Prostate gland (tissue), 2 donors: ENCODE data around the gene DSE. TPM values are rescaled to one million over a fixed set of nuclear protein-coding genes. Genes with fewer than 3 reads are reported as not detected.

Experiments used
- DNase-seq: peaks from one replicate; pipeline ENCODE4 v3.0.0-alpha.2; 2019; ENCODE audit warnings: low spot score
- H3K27ac ChIP-seq, 2 donors: fragments of 200-600 bp; sonication (generic); 2 replicates each; pipeline ENCODE4 v1.5.1; 2017 to 2019
- H3K27me3 ChIP-seq: fragments of 200-600 bp; sonication (generic); replicated peaks from 2 replicates; pipeline ENCODE4 v1.5.1; 2019; ENCODE audit not compliant: insufficient read depth
- H3K36me3 ChIP-seq, 2 donors: fragments of 200-600 bp; sonication (generic); 1 replicate in 1 of 2; 2 replicates in 1 of 2; pipeline versions ENCODE4 v1.5.1 to v1.8.1; 2017 to 2019
- H3K4me1 ChIP-seq: fragments of 200-600 bp; sonication (generic); replicated peaks from 2 replicates; pipeline ENCODE4 v1.5.1; 2019
- H3K4me3 ChIP-seq, 2 donors: fragments of 200-600 bp; sonication (generic); 2 replicates each; pipeline ENCODE4 v1.5.1; 2017 to 2019
- H3K9me3 ChIP-seq: fragments of 200-600 bp; sonication (generic); 2 replicates; pipeline ENCODE4 v1.5.1; 2017
- CTCF ChIP-seq, 4 experiments: fragments of 200-600 bp in 2 of 4; fragments of 450-650 bp in 2 of 4; sonication (generic) in 2 of 4; IDR thresholded peaks; 1 replicate in 3 of 4; 2 replicates in 1 of 4; pipeline ENCODE4 v1.5.1; 2016 to 2019; ENCODE audit warnings: antibody characterized with exemption in 4 of 4, mild to moderate bottlenecking in 2 of 4, moderate library complexity in 2 of 4
- POLR2A ChIP-seq: fragments of 450-650 bp; IDR thresholded peaks from one replicate; pipeline ENCODE4 v1.6.1; 2016; ENCODE audit warnings: antibody characterized with exemption, mild to moderate bottlenecking
- POLR2AphosphoS5 ChIP-seq: sonication (generic); formaldehyde crosslinking; IDR thresholded peaks from one replicate; pipeline ENCODE4 v1.6.1; 2017; ENCODE audit warnings: antibody characterized with exemption
- WGBS: methylation state at CpG from one replicate; pipeline ENCODE4 v1.1.5; 2018; 5-methylcytosine and 5-hydroxymethylcytosine counted together
- intact Hi-C: fragments of 100-400 bp; cut with DNase I; formaldehyde crosslinking; loops from one replicate; pipeline ENCODE4 v1.14.2; 2022
- total RNA-seq, 2 donors: library from RNA; depleted of rRNA; stranded (reverse); fragments of >200 nt; gene quantifications; one replicate each; pipeline ENCODE4 v1.1.0, GENCODE V29; 2016

The DSE gene
- total RNA-seq, 2 donors from 2014 or later = 15.8 to 36.5 TPM

GRCh38 chr6:116422238-116422637 is 51.5 kb downstream of the DSE start:
- H3K4me1 ChIP-seq = no peaks in the 10 kb centered on the region
- DNase-seq = no peak
- no peaks in the 10 kb centered on the region for H3K27me3 ChIP-seq
- 58% methylated on average over 3 of the region's 3 CpGs for WGBS
- no peaks in the 10 kb centered on the region for H3K9me3 ChIP-seq
- TF ChIP-seq CTCF (IDR thresholded peaks at IDR 0.05) = no peak
- H3K36me3 ChIP-seq = no peaks in the 10 kb centered on the region
- intact Hi-C loops = no loop called here
- no peak overlapping the region for H3K27ac ChIP-seq
- no peak overlapping the region for H3K4me3 ChIP-seq

- H3K27me3 ChIP-seq = no peaks in the 10 kb centered on the region
- no peak overlapping the region for H3K27ac ChIP-seq
- no peaks in the 10 kb centered on the region for H3K4me1 ChIP-seq
- H3K9me3 ChIP-seq = no peaks in the 10 kb centered on the region
- WGBS = 81% methylated on average over 1 of the region's 1 CpG
- intact Hi-C loops = no loop called here
- DNase-seq = no peak
- TF ChIP-seq POLR2A (no peak), CTCF (IDR thresholded peaks at IDR 0.05) (no peak), POLR2AphosphoS5 (no peak)
- H3K36me3 ChIP-seq = no peaks in the 10 kb centered on the region
- H3K4me3 ChIP-seq = no peak overlapping the region
These were observed 53.3 kb downstream of the DSE start for GRCh38 chr6:116424001-116424400.

- Histone ChIP-seq H3K36me3 (no peaks in the 10 kb centered on the region), H3K4me1 (no peaks in the 10 kb centered on the region), H3K27me3 (no peaks in the 10 kb centered on the region), H3K4me3 (no peak overlapping the region), H3K27ac (no peak overlapping the region), H3K9me3 (no peaks in the 10 kb centered on the region)
- no peak for DNase-seq
- TF ChIP-seq POLR2AphosphoS5 = no peak
- no peak for TF ChIP-seq POLR2A
- TF ChIP-seq CTCF (IDR thresholded peaks at IDR 0.05) = no peak
- intact Hi-C loops = no loop called here
- WGBS = 87% methylated on average over 3 of the region's 3 CpGs
These were observed 55.8 kb downstream of the DSE start for GRCh38 chr6:116426551-116426950.

GRCh38 chr6:116429111-116429510 is 58.4 kb downstream of the DSE start:
- H3K27ac ChIP-seq = no peak overlapping the region
- TF ChIP-seq POLR2A (no peak), CTCF (IDR thresholded peaks at IDR 0.05) (no peak), POLR2AphosphoS5 (no peak)
- no peaks in the 10 kb centered on the region for H3K27me3 ChIP-seq
- no peak overlapping the region for H3K4me3 ChIP-seq
- intact Hi-C loops = no loop called here
- WGBS = 96% methylated on average over 2 of the region's 2 CpGs
- no peak for DNase-seq
- no peaks in the 10 kb centered on the region for H3K4me1 ChIP-seq
- no peaks in the 10 kb centered on the region for H3K36me3 ChIP-seq
- no peaks in the 10 kb centered on the region for H3K9me3 ChIP-seq

GRCh38 chr6:116430860-116431259 is 60.1 kb downstream of the DSE start:
- intact Hi-C loops = no loop called here
- DNase-seq = no peak
- Histone ChIP-seq H3K27me3 (no peaks in the 10 kb centered on the region), H3K36me3 (no peaks in the 10 kb centered on the region), H3K27ac (no peak overlapping the region), H3K4me3 (no peak overlapping the region), H3K4me1 (no peaks in the 10 kb centered on the region), H3K9me3 (no peaks in the 10 kb centered on the region)
- no peak for TF ChIP-seq CTCF (IDR thresholded peaks at IDR 0.05)
- no peak for TF ChIP-seq POLR2A
- no peak for TF ChIP-seq POLR2AphosphoS5
- WGBS = 95% methylated on average over 4 of the region's 4 CpGs
